IPS-15b (cell line): ENCODE data around the gene NXN.
"Not testable (repeated sequence)": the region's sequence is repeated elsewhere in the genome, so short reads cannot be mapped to it uniquely, and the experiment has no call there.

Source experiments
- H3K27me3 ChIP-seq: one replicate; pipeline ENCODE4 v1.6.1; 2013; ENCODE audit warnings: low read length; ENCODE audit not compliant: control insufficient read depth, insufficient read depth
- H3K36me3 ChIP-seq: one replicate; pipeline ENCODE4 v1.6.1; 2013; ENCODE audit warnings: low read length; ENCODE audit not compliant: control insufficient read depth, insufficient read depth
- H3K4me1 ChIP-seq: one replicate; pipeline ENCODE4 v1.6.1; 2013; ENCODE audit warnings: mild to moderate bottlenecking, low read length; ENCODE audit not compliant: control insufficient read depth, insufficient read depth
- H3K4me3 ChIP-seq: one replicate; pipeline ENCODE4 v1.5.1; 2013; ENCODE audit warnings: low read depth, low read length
- H3K9ac ChIP-seq: one replicate; pipeline ENCODE4 v1.6.1; 2013; ENCODE audit warnings: low read depth, mild to moderate bottlenecking, low read length
- H3K9me3 ChIP-seq: one replicate; pipeline ENCODE4 v1.6.1; 2013; ENCODE audit warnings: mild to moderate bottlenecking, low read length; ENCODE audit not compliant: control insufficient read depth, insufficient read depth

The NXN gene

GRCh38 chr17:958712-959451, 20.7 kb downstream of the NXN start:
- no peaks in the 10 kb centered on the region for H3K9me3 ChIP-seq
- no peaks in the 10 kb centered on the region for H3K27me3 ChIP-seq
- no peaks in the 10 kb centered on the region for H3K36me3 ChIP-seq
- H3K4me3 ChIP-seq, result no peak overlapping the region
- H3K4me1 ChIP-seq, result peaks cover 6% of the 10 kb centered on the region
- no peak overlapping the region for H3K9ac ChIP-seq

GRCh38 chr17:957856-958421, 21.6 kb downstream of the NXN start:
- no peak overlapping the region for H3K9ac ChIP-seq
- no peaks in the 10 kb centered on the region for H3K27me3 ChIP-seq
- H3K4me3 ChIP-seq, result no peak overlapping the region

GRCh38 chr17:956905-957304, 22.7 kb downstream of the NXN start:
- Histone ChIP-seq H3K9me3 (no peaks in the 10 kb centered on the region), H3K4me3 (no peak overlapping the region), H3K4me1 (no peaks in the 10 kb centered on the region), H3K27me3 (no peaks in the 10 kb centered on the region), H3K36me3 (no peaks in the 10 kb centered on the region), H3K9ac (no peak overlapping the region)

More at GRCh38 chr17:957856-958421, 21.6 kb downstream of the NXN start:
- Histone ChIP-seq H3K9me3 (no peaks in the 10 kb centered on the region), H3K4me1 (peaks cover 2% of the 10 kb centered on the region), H3K36me3 (no peaks in the 10 kb centered on the region)

GRCh38 chr17:954431-955164, 25.0 kb downstream of the NXN start:
- no peak overlapping the region for H3K4me3 ChIP-seq
- H3K9me3 ChIP-seq, result no peaks in the 10 kb centered on the region
- H3K4me1 ChIP-seq, result peaks cover 10% of the 10 kb centered on the region
- no peaks in the 10 kb centered on the region for H3K36me3 ChIP-seq
- no peak overlapping the region for H3K9ac ChIP-seq
- no peaks in the 10 kb centered on the region for H3K27me3 ChIP-seq

GRCh38 chr17:953767-954166, 25.8 kb downstream of the NXN start:
- Histone ChIP-seq H3K9me3 (no peaks in the 10 kb centered on the region), H3K4me1 (peaks cover 10% of the 10 kb centered on the region), H3K4me3 (no peak overlapping the region), H3K9ac (no peak overlapping the region), H3K27me3 (no peaks in the 10 kb centered on the region), H3K36me3 (no peaks in the 10 kb centered on the region)

- not testable (repeated sequence) for H3K27me3 ChIP-seq, H3K9ac ChIP-seq, H3K9me3 ChIP-seq, H3K4me1 ChIP-seq, H3K36me3 ChIP-seq, H3K4me3 ChIP-seq
Measured at GRCh38 chr17:952592-952991, 27.0 kb downstream of the NXN start.

- no peak overlapping the region for H3K9ac ChIP-seq
- H3K4me3 ChIP-seq, result peak overlapping the region; percentile 19
- peaks cover 4% of the 10 kb centered on the region for H3K36me3 ChIP-seq
Measured at GRCh38 chr17:951325-952132, 28.0 kb downstream of the NXN start.

GRCh38 chr17:949623-950303, 29.8 kb downstream of the NXN start:
- Histone ChIP-seq H3K36me3 (peaks cover 4% of the 10 kb centered on the region), H3K27me3 (no peaks in the 10 kb centered on the region), H3K4me3 (no peak overlapping the region), H3K9me3 (no peaks in the 10 kb centered on the region), H3K9ac (peak overlapping the region; percentile 37), H3K4me1 (peaks cover 10% of the 10 kb centered on the region)

More at GRCh38 chr17:951325-952132, 28.0 kb downstream of the NXN start:
- Histone ChIP-seq H3K4me1 (peaks cover 10% of the 10 kb centered on the region), H3K9me3 (no peaks in the 10 kb centered on the region), H3K27me3 (no peaks in the 10 kb centered on the region)

- Histone ChIP-seq H3K9ac (no peak overlapping the region), H3K9me3 (no peaks in the 10 kb centered on the region), H3K27me3 (no peaks in the 10 kb centered on the region), H3K4me3 (no peak overlapping the region), H3K4me1 (peaks cover 10% of the 10 kb centered on the region), H3K36me3 (peaks cover 4% of the 10 kb centered on the region)
Measured at GRCh38 chr17:948284-948852, 31.2 kb downstream of the NXN start.

- no peak overlapping the region for H3K9ac ChIP-seq
- H3K36me3 ChIP-seq, result peaks cover 4% of the 10 kb centered on the region
- no peak overlapping the region for H3K4me3 ChIP-seq
- H3K9me3 ChIP-seq, result no peaks in the 10 kb centered on the region
- peaks cover 10% of the 10 kb centered on the region for H3K4me1 ChIP-seq
- H3K27me3 ChIP-seq, result no peaks in the 10 kb centered on the region
Measured at GRCh38 chr17:946510-947236, 32.9 kb downstream of the NXN start.
